K562 (cell line): Measurements from ENCODE around the gene CDK5RAP3. TPM values are rescaled to one million over a fixed set of nuclear protein-coding genes. Genes with fewer than 3 reads are reported as not detected.
"Not testable (repeated sequence)": the region's sequence is repeated elsewhere in the genome, so short reads cannot be mapped to it uniquely, and the experiment has no call there.

Experiments
- ATAC-seq: fragments of 200-7000 bp; cut with Tn5 transposase; 3 replicates; pipeline ENCODE4 v1.9.1; 2020; ENCODE audit warnings: moderate library complexity
- BruUV-seq: library from RNA; stranded (reverse); fragments of 400-500 nt; replicated peaks from 2 replicates; lab custom pipeline; 2021; lab: Mats Ljungman, UMichigan
- CTCF ChIA-PET: fragments of 300-600 bp; formaldehyde crosslinking; extraction: SDS; loops from one replicate; lab custom pipeline; 2021; ENCODE audit warnings: low intra/inter-chr PET ratio; lab: Yijun Ruan, JAX
- POLR2A ChIA-PET: fragments of 300-600, 350-650 bp; sonication (Branson Sonifier 250); formaldehyde crosslinking; extraction: SDS; loops from one replicate; lab custom pipeline; 2021; ENCODE audit warnings: antibody characterized with exemption, inconsistent platforms; lab: Yijun Ruan, JAX
- DNase-seq, 4 experiments: peaks; one replicate each; pipeline versions ENCODE4 v3.0.0 to v3.0.0-alpha.2; 2011 to 2018; ENCODE audit warnings: low spot score in 3 of 4, mixed read lengths in 3 of 4; ENCODE audit errors: extremely low read depth in 1 of 4
- FAIRE-seq: peaks from 2 replicates; lab custom pipeline; 2011; peaks lifted over from hg19 to GRCh38; lab: Jason Lieb, UNC
- H2AFZ ChIP-seq: 2 replicates; pipeline ENCODE4 v1.6.0; 2011; ENCODE audit warnings: low read depth, low read length, control low read depth, inconsistent platforms
- H3K27ac ChIP-seq: fragments of 200-600 bp; 3 replicates; pipeline ENCODE4 v1.8.0; 2011; ENCODE audit warnings: low read depth, mild to moderate bottlenecking, control low read depth, inconsistent platforms, low read length, moderate library complexity, mixed read lengths; ENCODE audit errors: extremely low read depth
- H3K27me3 ChIP-seq, 2 experiments: fragments of 300-600 bp in 1 of 2; 2 replicates in 1 of 2; 3 replicates in 1 of 2; pipeline versions ENCODE4 v1.6.0 to v1.8.0; 2011; ENCODE audit warnings: inconsistent platforms in 2 of 2, low read length in 2 of 2, mild to moderate bottlenecking in 1 of 2, mixed read lengths in 1 of 2, moderate library complexity in 1 of 2; ENCODE audit not compliant: control insufficient read depth in 2 of 2, insufficient read depth in 2 of 2
- H3K36me3 ChIP-seq: fragments of 300-600 bp; 3 replicates; pipeline ENCODE4 v1.8.0; 2011; ENCODE audit warnings: mild to moderate bottlenecking, low read length, inconsistent platforms; ENCODE audit not compliant: control insufficient read depth, insufficient read depth
- H3K4me1 ChIP-seq, 2 experiments: fragments of 200-600 bp in 1 of 2; replicated peaks in 1 of 2; 2 replicates in 1 of 2; 3 replicates in 1 of 2; pipeline versions ENCODE4 v1.5.1 to v1.8.0; 2011; ENCODE audit warnings: inconsistent platforms in 2 of 2, low read length in 2 of 2, mild to moderate bottlenecking in 1 of 2, mixed read lengths in 1 of 2, moderate library complexity in 1 of 2; ENCODE audit not compliant: control insufficient read depth in 2 of 2, insufficient read depth in 2 of 2
- H3K4me2 ChIP-seq: 2 replicates; pipeline ENCODE4 v1.6.1; 2011; ENCODE audit warnings: low read length, control low read depth, inconsistent platforms, mixed read lengths; ENCODE audit not compliant: insufficient read depth
- H3K4me3 ChIP-seq: fragments of 200-600 bp; sonication (generic), shearing (Covaris generic); 2 replicates; pipeline ENCODE4 v1.5.1; 2016; ENCODE audit warnings: control low read depth, inconsistent platforms
- H3K79me2 ChIP-seq: fragments of 200-600 bp; 3 replicates; pipeline ENCODE4 v1.8.0; 2011; ENCODE audit warnings: low read length, inconsistent platforms; ENCODE audit not compliant: control insufficient read depth, insufficient read depth
- H3K9ac ChIP-seq, 2 experiments: 2 replicates each; pipeline versions ENCODE4 v1.6.0 to v1.6.1; 2011; ENCODE audit warnings: low read depth in 2 of 2, low read length in 2 of 2, control low read depth in 1 of 2, inconsistent platforms in 1 of 2, mild to moderate bottlenecking in 1 of 2, mixed read lengths in 1 of 2; ENCODE audit not compliant: insufficient read depth in 1 of 2
- H3K9me1 ChIP-seq: one replicate; pipeline ENCODE4 v1.6.0; 2011; ENCODE audit warnings: inconsistent platforms, mild to moderate bottlenecking, low read length, moderate library complexity; ENCODE audit not compliant: control insufficient read depth, insufficient read depth
- H3K9me3 ChIP-seq: replicated peaks from 2 replicates; pipeline ENCODE4 v1.5.1; 2011; ENCODE audit warnings: low read depth, low read length, inconsistent platforms; ENCODE audit not compliant: control insufficient read depth, insufficient read depth
- H4K20me1 ChIP-seq: replicated peaks from 2 replicates; pipeline ENCODE4 v1.6.1; 2011; ENCODE audit warnings: low read length, inconsistent platforms, mixed read lengths; ENCODE audit not compliant: control insufficient read depth, insufficient read depth
- ARHGAP35 ChIP-seq: fragments of 450-650 bp; IDR thresholded peaks from 2 replicates; pipeline ENCODE4 v1.6.1; 2018; ENCODE audit not compliant: partially characterized antibody
- ATF6 ChIP-seq: sonication (generic); formaldehyde crosslinking; IDR thresholded peaks from 2 replicates; pipeline ENCODE4 v1.4.0; 2020; ENCODE audit warnings: mild to moderate bottlenecking, missing genetic modification reagents
- HDGF ChIP-seq: fragments of 450-650 bp; IDR thresholded peaks from 2 replicates; pipeline ENCODE4 v1.6.1; 2016
- MLLT1 ChIP-seq, 2 experiments: fragments of 450-650 bp; IDR thresholded peaks; 2 replicates each; pipeline ENCODE4 v1.6.1; 2016
- SMARCA5 ChIP-seq: fragments of 450-650 bp; IDR thresholded peaks from 2 replicates; pipeline ENCODE4 v1.6.1; 2016
- ZBTB5 ChIP-seq: fragments of 450-650 bp; IDR thresholded peaks from 2 replicates; pipeline ENCODE4 v1.6.1; 2017; ENCODE audit warnings: antibody characterized with exemption
- ZNF121 ChIP-seq: sonication (generic); formaldehyde crosslinking; conservative IDR thresholded peaks from 2 replicates; pipeline ENCODE4 v1.8.0; 2022; ENCODE audit warnings: missing genetic modification reagents
- ZNF316 ChIP-seq: fragments of 450-650 bp; IDR thresholded peaks from 2 replicates; pipeline ENCODE4 v1.6.1; 2016
- WGBS: fragments of 100-300 bp; shearing (Covaris generic); methylation state at CpG from one replicate; pipeline ENCODE4 v1.1.6; 2016; ENCODE audit warnings: low coverage, mixed read lengths; ENCODE audit not compliant: insufficient coverage; ENCODE audit errors: missing lambda C conversion rate; 5-methylcytosine and 5-hydroxymethylcytosine counted together
- in situ Hi-C: fragments of 300-500 bp; cut with MboI; formaldehyde crosslinking; loops from 4 replicates; pipeline ENCODE4 v1.15.0; 2018; ENCODE audit warnings: inconsistent platforms, mixed read lengths
- intact Hi-C: fragments of 100-400 bp; cut with micrococcal nuclease; formaldehyde crosslinking; loops from 2 replicates; pipeline ENCODE4 v1.14.2; 2022
- polyA plus RNA-seq, 8 experiments: library from polyadenylated mRNA; depleted of rRNA in 4 of 8; stranded (reverse) in 5 of 8; unstranded in 3 of 8; fragments of >200 nt; fragmentation: Nextera tagmentation in 2 of 8; fragmentation: Illumina TruSeq in 1 of 8; extraction: Ambion mirVana in 2 of 8; extraction: Trizol in 1 of 8; gene quantifications; 2 replicates each; pipeline versions ENCODE4 v1.2.1 to v1.2.3, GENCODE V29; 2011 to 2014; ENCODE audit warnings: inconsistent platforms in 1 of 8, missing spikeins in 1 of 8
- total RNA-seq, 7 experiments: library from RNA; depleted of rRNA in 6 of 7; stranded (reverse); fragments of >200 nt in 6 of 7; fragmentation: Illumina TruSeq in 2 of 7; extraction: Trizol in 2 of 7; gene quantifications; 2 replicates each; pipeline versions ENCODE4 v1.2.1 to v1.2.3, GENCODE V29; 2011 to 2021; ENCODE audit warnings: low replicate concordance in 1 of 7

The CDK5RAP3 gene
- total and polyA plus RNA-seq, 9 of the 15 experiments (the other 6 are each of a cell fraction or from before 2014, with no cell fraction given): 44.2 to 202 (median 91.5) TPM

- ATAC-seq, CTCF ChIA-PET, H3K27me3 ChIP-seq, H3K4me3 ChIP-seq, DNase-seq, H3K9me3 ChIP-seq, FAIRE-seq, H3K36me3 ChIP-seq, in situ Hi-C loops, BruUV-seq, H4K20me1 ChIP-seq, intact Hi-C loops, H3K9me1 ChIP-seq: not testable (repeated sequence)
- Histone ChIP-seq H2AFZ (peak overlapping the region; percentile 70), H3K4me1 (peaks cover 49 to 60% of the 10 kb centered on the region in 2 experiments), H3K79me2 (peaks cover 13% of the 10 kb centered on the region), H3K27ac (peak overlapping the region; percentile 79), H3K9ac (peak overlapping the region; percentile 39 to 46; a peak in 3 of 4 replicates), H3K4me2 (peak overlapping the region; percentile 74)
- POLR2A ChIA-PET: interaction anchor here (1.0 to 1.5 kb wide), 4 partner anchors 9 to 33 kb away, joined by 3 to 4 read pairs (median 3); no protein-coding TSS in a partner anchor
- TF ChIP-seq HDGF: 0 out of 2 replicates have a peak, but pooled peaks have one; percentile 7
- TF ChIP-seq ARHGAP35: peak; percentile 7
- 0 out of 2 replicates have a peak, but pooled peaks have one; percentile 27 for TF ChIP-seq ZBTB5
- 0 out of 2 replicates have a peak, but pooled peaks have one; percentile 4 for TF ChIP-seq ZNF316
- peak; percentile 75 for TF ChIP-seq ZNF121 (CRISPR knock-in tag)
- peak; percentile 30 to 32; a peak in 1 of 4 replicates for TF ChIP-seq MLLT1 (IDR thresholded peaks at IDR 0.05)
- peak; percentile 15; the same call in 1 of the 2 replicates for TF ChIP-seq SMARCA5
- TF ChIP-seq ATF6 (CRISPR knock-in tag): 0 out of 2 replicates have a peak, but pooled peaks have one; percentile 33
- 24% methylated on average over 3 of the region's 3 CpGs for WGBS
Measured at GRCh38 chr17:47935468-47935867, 35.4 kb upstream of the CDK5RAP3 start.
